Esophagus (tissue), 2 donors: ENCODE data around the gene ZFP82. TPM values are rescaled to one million over a fixed set of nuclear protein-coding genes. Genes with fewer than 3 reads are reported as not detected.
A peak's percentile ranks its signal among the peaks of the same experiment; 100 is the strongest.

Source experiments
- H3K27ac ChIP-seq, 2 donors: one replicate each; pipeline ENCODE4 v1.5.1; 2013; ENCODE audit warnings: low read depth in 2 of 2, mild to moderate bottlenecking in 2 of 2, inconsistent platforms in 1 of 2, low read length in 1 of 2, moderate library complexity in 1 of 2
- H3K27me3 ChIP-seq, 2 donors: one replicate each; pipeline ENCODE4 v1.6.1; 2013; ENCODE audit warnings: low read length in 2 of 2, control low read depth in 1 of 2, mild to moderate bottlenecking in 1 of 2; ENCODE audit not compliant: insufficient read depth in 2 of 2, control insufficient read depth in 1 of 2
- H3K36me3 ChIP-seq, 2 donors: one replicate each; pipeline ENCODE4 v1.6.1; 2013; ENCODE audit warnings: low read length in 1 of 2; ENCODE audit not compliant: control insufficient read depth in 2 of 2, insufficient read depth in 2 of 2
- H3K4me1 ChIP-seq, 2 donors: one replicate each; pipeline ENCODE4 v1.6.1; 2013; ENCODE audit warnings: low read length in 1 of 2; ENCODE audit not compliant: control insufficient read depth in 2 of 2, insufficient read depth in 2 of 2
- H3K4me3 ChIP-seq, 2 donors: one replicate each; pipeline ENCODE4 v1.5.1; 2013; ENCODE audit warnings: low read length in 2 of 2, mild to moderate bottlenecking in 2 of 2, low read depth in 1 of 2, moderate library complexity in 1 of 2
- H3K9me3 ChIP-seq, 2 donors: one replicate each; pipeline ENCODE4 v1.6.1; 2013; ENCODE audit warnings: mild to moderate bottlenecking in 2 of 2, low read depth in 1 of 2, low read length in 1 of 2, moderate library complexity in 1 of 2; ENCODE audit not compliant: control insufficient read depth in 2 of 2, insufficient read depth in 1 of 2
- WGBS, 2 donors: extraction: QIAGEN DNeasy Blood & Tissue Kit; methylation state at CpG; one replicate each; pipeline ENCODE4 v1.1.7; 2013; 5-methylcytosine and 5-hydroxymethylcytosine counted together
- polyA plus RNA-seq, 2 donors: library from polyadenylated mRNA; stranded (reverse); fragments of 200-250 nt; gene quantifications; one replicate each; pipeline ENCODE4 v1.2.3, GENCODE V29; 2013
- donor health status: healthy with polysubstance abuse.
- donor health status: Bipolar disorder and iron deficiency.

Gene ZFP82
- polyA plus RNA-seq, 2 donors = 0.43 to 0.73 TPM

GRCh38 chr19:36417752-36418286, 625 bp downstream of the ZFP82 start:
- Histone ChIP-seq H3K27ac (peak overlapping the region; percentile 81), H3K4me3 (peak overlapping the region; percentile 69), H3K4me1 (peaks cover 0 to 10% of the 10 kb centered on the region in 2 donors), H3K27me3 (no peaks in the 10 kb centered on the region), H3K36me3 (no peaks in the 10 kb centered on the region), H3K9me3 (peaks cover 0 to 10% of the 10 kb centered on the region in 2 donors)
- 25 to 33% methylated on average over 25 of the region's 25 CpGs for whole genome bisulfite sequencing, 2 donors

GRCh38 chr19:36409841-36410240, 8.6 kb downstream of the ZFP82 start:
- Histone ChIP-seq H3K9me3 (peaks cover 0 to 2% of the 10 kb centered on the region in 2 donors), H3K36me3 (peaks cover 6 to 7% of the 10 kb centered on the region in 2 donors)

GRCh38 chr19:36408101-36408500, 10.3 kb downstream of the ZFP82 start:
- no peaks in the 10 kb centered on the region for H3K27me3 ChIP-seq
- H3K4me3 ChIP-seq = no peak overlapping the region
- no peak overlapping the region for H3K27ac ChIP-seq
- H3K4me1 ChIP-seq = no peaks in the 10 kb centered on the region
- WGBS, 2 donors = 87 to 95% methylated on average over 3 of the region's 3 CpGs
- H3K36me3 ChIP-seq = peaks cover 7 to 8% of the 10 kb centered on the region in 2 donors
- peaks cover 0 to 2% of the 10 kb centered on the region in 2 donors for H3K9me3 ChIP-seq

More at GRCh38 chr19:36409841-36410240, 8.6 kb downstream of the ZFP82 start:
- no peaks in the 10 kb centered on the region for H3K27me3 ChIP-seq
- H3K27ac ChIP-seq = no peak overlapping the region
- 96 to 97% methylated on average over 3 to 5 of the region's 5 CpGs for WGBS, 2 donors
- H3K4me3 ChIP-seq = no peak overlapping the region
- no peaks in the 10 kb centered on the region for H3K4me1 ChIP-seq

GRCh38 chr19:36404498-36404897, 13.9 kb downstream of the ZFP82 start:
- no peaks in the 10 kb centered on the region for H3K27me3 ChIP-seq
- H3K4me3 ChIP-seq = no peak overlapping the region
- H3K27ac ChIP-seq = no peak overlapping the region
- no peaks in the 10 kb centered on the region for H3K4me1 ChIP-seq
- H3K36me3 ChIP-seq = peaks cover 7 to 8% of the 10 kb centered on the region in 2 donors
- peaks cover 0 to 2% of the 10 kb centered on the region in 2 donors for H3K9me3 ChIP-seq
- 97% methylated on average over 3 of the region's 3 CpGs for WGBS, 2 donors

GRCh38 chr19:36401475-36401874, 17.0 kb downstream of the ZFP82 start:
- H3K36me3 ChIP-seq = peaks cover 0 to 8% of the 10 kb centered on the region in 2 donors
- H3K4me1 ChIP-seq = no peaks in the 10 kb centered on the region
- H3K4me3 ChIP-seq = no peak overlapping the region
- no peak overlapping the region for H3K27ac ChIP-seq
- 88 to 91% methylated on average over 7 of the region's 7 CpGs for WGBS, 2 donors
- H3K27me3 ChIP-seq = no peaks in the 10 kb centered on the region
- peaks cover 0 to 2% of the 10 kb centered on the region in 2 donors for H3K9me3 ChIP-seq

- WGBS, 2 donors = 90 to 96% methylated on average over 3 of the region's 3 CpGs
- H3K9me3 ChIP-seq = peaks cover 0 to 3% of the 10 kb centered on the region in 2 donors
- H3K36me3 ChIP-seq = peaks cover 0 to 6% of the 10 kb centered on the region in 2 donors
- no peaks in the 10 kb centered on the region for H3K4me1 ChIP-seq
- no peak overlapping the region for H3K27ac ChIP-seq
- H3K4me3 ChIP-seq = no peak overlapping the region
- H3K27me3 ChIP-seq = no peaks in the 10 kb centered on the region
These were observed 19.9 kb downstream of the ZFP82 start for GRCh38 chr19:36398571-36398970.

- 98% methylated on average over 11 of the region's 11 CpGs for WGBS, 2 donors
- Histone ChIP-seq H3K4me3 (no peak overlapping the region), H3K27ac (no peak overlapping the region), H3K36me3 (peaks cover 0 to 11% of the 10 kb centered on the region in 2 donors), H3K9me3 (peaks cover 3 to 18% of the 10 kb centered on the region in 2 donors), H3K4me1 (no peaks in the 10 kb centered on the region), H3K27me3 (no peaks in the 10 kb centered on the region)
These were observed 25.3 kb downstream of the ZFP82 start for GRCh38 chr19:36392916-36393673.

GRCh38 chr19:36379510-36379819, 39.0 kb downstream of the ZFP82 start:
- H3K27me3 ChIP-seq = no peaks in the 10 kb centered on the region
- H3K27ac ChIP-seq = peak overlapping the region; percentile 85 to 93
- H3K4me3 ChIP-seq = peak overlapping the region; percentile 73 to 94
- 61 to 69% methylated on average over 10 of the region's 10 CpGs for WGBS, 2 donors
- no peaks in the 10 kb centered on the region for H3K36me3 ChIP-seq
- peaks cover 0 to 2% of the 10 kb centered on the region in 2 donors for H3K9me3 ChIP-seq
- no peaks in the 10 kb centered on the region for H3K4me1 ChIP-seq

GRCh38 chr19:36378625-36379509, 39.6 kb downstream of the ZFP82 start, which contains the start of gene ZFP14:
TSS of gene ZFP14 (minus strand) at chr19:36379201. CDS start at chr19:36367892, 11,309 bp downstream.
- peak within 1 kb of the TSS; percentile 85 to 93 for H3K27ac ChIP-seq
- no peaks in the 10 kb centered on the region for H3K36me3 ChIP-seq
- peaks cover 0 to 2% of the 10 kb centered on the region in 2 donors for H3K9me3 ChIP-seq
- H3K27me3 ChIP-seq = no peaks in the 10 kb centered on the region
- WGBS, 2 donors = 2 to 3% methylated on average over 69 of the region's 69 CpGs
- no peaks in the 10 kb centered on the region for H3K4me1 ChIP-seq
- H3K4me3 ChIP-seq = peak within 1 kb of the TSS; percentile 73 to 94
